Measurements from ENCODE around the gene CASP6.
"Not testable (repeated sequence)": the region's sequence is repeated elsewhere in the genome, so short reads cannot be mapped to it uniquely, and the experiment has no call there.

The CASP6 gene

GRCh38 chr4:109684727-109685126 is 18.5 kb downstream of the CASP6 start:
- TF ChIP-seq CTCF (conservative IDR thresholded peaks at IDR 0.05; ENCODE audit: control insufficient read depth, insufficient read depth, low read depth, low read length): no peak
- DNase-seq (ENCODE audit: low read depth): no peak
- H3K4me3 ChIP-seq (ENCODE audit: control insufficient read depth, low read depth, low read length): no peak overlapping the region

- TF ChIP-seq CTCF (conservative IDR thresholded peaks at IDR 0.05; ENCODE audit: control insufficient read depth, insufficient read depth, low read depth, low read length): no peak
- DNase-seq (ENCODE audit: low read depth): no peak
Measured at GRCh38 chr4:109683621-109684253, 19.5 kb downstream of the CASP6 start.

GRCh38 chr4:109682875-109683274 is 20.4 kb downstream of the CASP6 start:
- no peak for DNase-seq (ENCODE audit: low read depth)
- H3K4me3 ChIP-seq (ENCODE audit: control insufficient read depth, low read depth, low read length): no peak overlapping the region
- no peak for TF ChIP-seq CTCF (conservative IDR thresholded peaks at IDR 0.05; ENCODE audit: control insufficient read depth, insufficient read depth, low read depth, low read length)

More at GRCh38 chr4:109683621-109684253, 19.5 kb downstream of the CASP6 start:
- no peak overlapping the region for H3K4me3 ChIP-seq (ENCODE audit: control insufficient read depth, low read depth, low read length)

GRCh38 chr4:109678925-109679324 is 24.3 kb downstream of the CASP6 start:
- not testable (repeated sequence) for H3K4me3 ChIP-seq (ENCODE audit: control insufficient read depth, low read depth, low read length); DNase-seq (ENCODE audit: low read depth)

GRCh38 chr4:109678472-109678871 is 24.8 kb downstream of the CASP6 start:
- not testable (repeated sequence) for DNase-seq (ENCODE audit: low read depth)

GRCh38 chr4:109676886-109677285 is 26.4 kb downstream of the CASP6 start:
- no peak overlapping the region for H3K4me3 ChIP-seq (ENCODE audit: control insufficient read depth, low read depth, low read length)
- DNase-seq (ENCODE audit: low read depth): no peak
- TF ChIP-seq CTCF (conservative IDR thresholded peaks at IDR 0.05; ENCODE audit: control insufficient read depth, insufficient read depth, low read depth, low read length): no peak

More at GRCh38 chr4:109678472-109678871, 24.8 kb downstream of the CASP6 start:
- not testable (repeated sequence) for H3K4me3 ChIP-seq (ENCODE audit: control insufficient read depth, low read depth, low read length)

GRCh38 chr4:109675843-109676242 is 27.4 kb downstream of the CASP6 start:
- no peak overlapping the region for H3K4me3 ChIP-seq (ENCODE audit: control insufficient read depth, low read depth, low read length)
- no peak for TF ChIP-seq CTCF (conservative IDR thresholded peaks at IDR 0.05; ENCODE audit: control insufficient read depth, insufficient read depth, low read depth, low read length)
- no peak for DNase-seq (ENCODE audit: low read depth)

GRCh38 chr4:109675181-109675580 is 28.1 kb downstream of the CASP6 start:
- no peak overlapping the region for H3K4me3 ChIP-seq (ENCODE audit: control insufficient read depth, low read depth, low read length)
- TF ChIP-seq CTCF (conservative IDR thresholded peaks at IDR 0.05; ENCODE audit: control insufficient read depth, insufficient read depth, low read depth, low read length): no peak
- DNase-seq (ENCODE audit: low read depth): no peak

All from fibroblast of mammary gland (primary cell).